ENCODE results near the gene FOXP1. TPM values are rescaled to one million over a fixed set of nuclear protein-coding genes. Genes with fewer than 3 reads are reported as not detected.

Gene FOXP1
- polyA plus RNA-seq, 1 donor from 2014 or later = 5.6 TPM

GRCh38 chr3:71061581-71061980 lies 521.9 kb downstream of the FOXP1 start:
- Histone ChIP-seq H3K79me2 (replicated peaks; ENCODE audit: insufficient read depth, low read length) (peaks cover 51% of the 10 kb centered on the region), H3K27me3 (ENCODE audit: insufficient read depth, low read depth, low read length) (peaks cover 7% of the 10 kb centered on the region), H3K9me3 (ENCODE audit: low read length) (no peaks in the 10 kb centered on the region), H3K27ac (ENCODE audit: low read length) (no peak overlapping the region), H3K4me2 (ENCODE audit: low read length) (no peak overlapping the region), H3K36me3 (ENCODE audit: insufficient read depth, low read length) (no peaks in the 10 kb centered on the region), H4K20me1 (ENCODE audit: insufficient read depth) (no peaks in the 10 kb centered on the region), H3K9me2 (ENCODE audit: insufficient read depth, low read length) (no peaks in the 10 kb centered on the region), H3F3A (ENCODE audit: insufficient read depth, low read length, poor library complexity, severe bottlenecking) (no peaks in the 10 kb centered on the region), H3K4me3 (ENCODE audit: low read length) (peak overlapping the region; percentile 71), H2AFZ (ENCODE audit: low read depth, low read length) (no peak overlapping the region), H3K9ac (ENCODE audit: low read length) (no peak overlapping the region)
- TF ChIP-seq EP300 (conservative IDR thresholded peaks at IDR 0.05; ENCODE audit: poor library complexity, severe bottlenecking) (no peak), MXI1 (conservative IDR thresholded peaks at IDR 0.05; ENCODE audit: poor library complexity, severe bottlenecking) (no peak), CTCF (IDR thresholded peaks at IDR 0.05; ENCODE audit: poor library complexity, severe bottlenecking) (no peak), POLR2AphosphoS5 (IDR thresholded peaks at IDR 0.05) (no peak), SMC3 (conservative IDR thresholded peaks at IDR 0.05; ENCODE audit: poor library complexity) (no peak), RAD21 (conservative IDR thresholded peaks at IDR 0.05) (no peak), TAF1 (IDR thresholded peaks at IDR 0.05; ENCODE audit: low read depth) (no peak), EZH2 (IDR thresholded peaks at IDR 0.05; ENCODE audit: borderline replicate concordance, insufficient read depth, low read length, poor library complexity, severe bottlenecking) (no peak)
- TF ChIP-seq, protein P1, sequence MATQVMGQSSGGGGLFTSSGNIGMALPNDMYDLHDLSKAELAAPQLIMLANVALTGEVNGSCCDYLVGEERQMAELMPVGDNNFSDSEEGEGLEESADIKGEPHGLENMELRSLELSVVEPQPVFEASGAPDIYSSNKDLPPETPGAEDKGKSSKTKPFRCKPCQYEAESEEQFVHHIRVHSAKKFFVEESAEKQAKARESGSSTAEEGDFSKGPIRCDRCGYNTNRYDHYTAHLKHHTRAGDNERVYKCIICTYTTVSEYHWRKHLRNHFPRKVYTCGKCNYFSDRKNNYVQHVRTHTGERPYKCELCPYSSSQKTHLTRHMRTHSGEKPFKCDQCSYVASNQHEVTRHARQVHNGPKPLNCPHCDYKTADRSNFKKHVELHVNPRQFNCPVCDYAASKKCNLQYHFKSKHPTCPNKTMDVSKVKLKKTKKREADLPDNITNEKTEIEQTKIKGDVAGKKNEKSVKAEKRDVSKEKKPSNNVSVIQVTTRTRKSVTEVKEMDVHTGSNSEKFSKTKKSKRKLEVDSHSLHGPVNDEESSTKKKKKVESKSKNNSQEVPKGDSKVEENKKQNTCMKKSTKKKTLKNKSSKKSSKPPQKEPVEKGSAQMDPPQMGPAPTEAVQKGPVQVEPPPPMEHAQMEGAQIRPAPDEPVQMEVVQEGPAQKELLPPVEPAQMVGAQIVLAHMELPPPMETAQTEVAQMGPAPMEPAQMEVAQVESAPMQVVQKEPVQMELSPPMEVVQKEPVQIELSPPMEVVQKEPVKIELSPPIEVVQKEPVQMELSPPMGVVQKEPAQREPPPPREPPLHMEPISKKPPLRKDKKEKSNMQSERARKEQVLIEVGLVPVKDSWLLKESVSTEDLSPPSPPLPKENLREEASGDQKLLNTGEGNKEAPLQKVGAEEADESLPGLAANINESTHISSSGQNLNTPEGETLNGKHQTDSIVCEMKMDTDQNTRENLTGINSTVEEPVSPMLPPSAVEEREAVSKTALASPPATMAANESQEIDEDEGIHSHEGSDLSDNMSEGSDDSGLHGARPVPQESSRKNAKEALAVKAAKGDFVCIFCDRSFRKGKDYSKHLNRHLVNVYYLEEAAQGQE (IDR thresholded peaks at IDR 0.05; ENCODE audit: borderline replicate concordance) = no peak

DNA sequence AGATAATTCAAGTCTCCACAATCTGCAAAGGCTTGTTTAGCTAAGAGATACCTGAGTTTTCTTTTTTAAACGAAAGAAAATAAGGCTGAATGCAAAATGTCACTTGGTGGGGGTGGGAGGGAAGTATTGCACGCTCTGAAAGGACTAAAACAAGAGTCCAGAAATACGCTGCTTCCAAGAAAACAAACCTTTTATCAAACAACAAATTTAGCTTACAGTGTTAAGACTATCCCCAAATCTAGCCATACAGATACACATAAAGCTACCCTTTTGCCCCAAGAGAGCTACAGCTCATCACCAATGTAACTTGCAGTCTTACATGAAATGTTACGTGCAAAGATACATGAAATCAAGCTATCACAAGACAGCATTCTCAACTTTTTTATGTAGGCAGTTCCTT lies 522.5 kb downstream of the FOXP1 start:
- Histone ChIP-seq H3K9ac (ENCODE audit: low read length) (no peak overlapping the region), H3K79me2 (replicated peaks; ENCODE audit: insufficient read depth, low read length) (peaks cover 51% of the 10 kb centered on the region), H3F3A (ENCODE audit: insufficient read depth, low read length, poor library complexity, severe bottlenecking) (no peaks in the 10 kb centered on the region), H4K20me1 (ENCODE audit: insufficient read depth) (no peaks in the 10 kb centered on the region), H3K27me3 (ENCODE audit: insufficient read depth, low read depth, low read length) (peaks cover 4% of the 10 kb centered on the region), H3K27ac (ENCODE audit: low read length) (no peak overlapping the region), H3K4me2 (ENCODE audit: low read length) (no peak overlapping the region), H3K36me3 (ENCODE audit: insufficient read depth, low read length) (no peaks in the 10 kb centered on the region), H3K4me3 (ENCODE audit: low read length) (no peak overlapping the region), H2AFZ (ENCODE audit: low read depth, low read length) (no peak overlapping the region), H3K9me3 (ENCODE audit: low read length) (no peaks in the 10 kb centered on the region), H3K9me2 (ENCODE audit: insufficient read depth, low read length) (no peaks in the 10 kb centered on the region)
- no peak for TF ChIP-seq TAF1 (IDR thresholded peaks at IDR 0.05; ENCODE audit: low read depth)
- no peak for TF ChIP-seq EP300 (conservative IDR thresholded peaks at IDR 0.05; ENCODE audit: poor library complexity, severe bottlenecking)
- TF ChIP-seq EZH2 (IDR thresholded peaks at IDR 0.05; ENCODE audit: borderline replicate concordance, insufficient read depth, low read length, poor library complexity, severe bottlenecking) = no peak
- TF ChIP-seq, protein P1 (IDR thresholded peaks at IDR 0.05; ENCODE audit: borderline replicate concordance) = no peak
- no peak for TF ChIP-seq RAD21 (conservative IDR thresholded peaks at IDR 0.05)
- no peak for TF ChIP-seq POLR2AphosphoS5 (IDR thresholded peaks at IDR 0.05)
- TF ChIP-seq CTCF (IDR thresholded peaks at IDR 0.05; ENCODE audit: poor library complexity, severe bottlenecking) = no peak
- no peak for TF ChIP-seq SMC3 (conservative IDR thresholded peaks at IDR 0.05; ENCODE audit: poor library complexity)
- TF ChIP-seq MXI1 (conservative IDR thresholded peaks at IDR 0.05; ENCODE audit: poor library complexity, severe bottlenecking) = no peak
